Astrocyte (in vitro differentiated cells and primary cell): ENCODE results near the gene BUD23.

Experiments
- EZH2 ChIP-seq: IDR thresholded peaks from 2 replicates; pipeline ENCODE4 v1.6.1; 2012; ENCODE audit warnings: mild to moderate bottlenecking, low read length, inconsistent platforms; ENCODE audit not compliant: insufficient read depth
- TF ChIP-seq, protein P1 (sequence below): IDR thresholded peaks from 2 replicates; pipeline ENCODE4 v1.5.1; 2011; ENCODE audit warnings: low read depth, mild to moderate bottlenecking, inconsistent platforms, low read length, moderate library complexity; ENCODE audit not compliant: insufficient read depth

DNA sequence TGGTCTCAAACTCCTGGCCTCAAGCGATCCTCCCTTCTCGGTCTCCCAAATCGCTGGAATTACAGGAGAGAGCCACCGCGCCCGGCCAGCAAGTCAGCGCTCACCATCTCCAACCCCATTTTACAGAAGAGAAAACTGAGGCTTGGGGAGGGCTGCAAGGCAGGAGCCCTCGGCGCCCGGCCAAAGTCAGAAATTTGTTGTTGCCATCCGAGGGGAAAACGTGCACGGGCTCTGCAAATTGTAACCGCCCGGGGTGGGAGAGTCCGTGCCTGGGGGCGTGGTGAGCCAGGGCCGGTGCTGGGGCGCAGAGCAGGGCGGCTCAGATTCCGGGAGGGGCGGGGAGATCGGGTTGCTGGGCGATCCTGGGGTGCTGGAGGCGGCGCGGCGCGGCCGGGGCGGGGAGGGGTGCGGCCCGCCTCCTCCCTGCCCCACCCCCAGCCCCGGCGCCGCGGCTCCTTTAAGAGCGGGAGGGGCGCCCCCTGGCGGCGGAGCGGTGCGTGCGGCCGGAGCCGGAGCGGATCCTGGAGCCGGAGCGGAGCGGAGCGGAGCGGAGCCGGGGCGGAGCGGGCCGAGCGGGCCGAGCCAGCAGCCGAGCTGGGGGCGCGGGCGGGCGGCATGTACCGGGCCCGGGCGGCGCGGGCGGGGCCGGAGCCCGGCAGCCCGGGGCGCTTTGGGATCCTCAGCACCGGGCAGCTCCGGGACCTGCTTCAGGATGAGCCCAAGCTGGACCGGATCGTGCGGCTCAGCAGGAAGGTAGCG is 15.9 kb upstream of the BUD23 start, which contains the start of gene VPS37D:
- TF ChIP-seq, protein P1, sequence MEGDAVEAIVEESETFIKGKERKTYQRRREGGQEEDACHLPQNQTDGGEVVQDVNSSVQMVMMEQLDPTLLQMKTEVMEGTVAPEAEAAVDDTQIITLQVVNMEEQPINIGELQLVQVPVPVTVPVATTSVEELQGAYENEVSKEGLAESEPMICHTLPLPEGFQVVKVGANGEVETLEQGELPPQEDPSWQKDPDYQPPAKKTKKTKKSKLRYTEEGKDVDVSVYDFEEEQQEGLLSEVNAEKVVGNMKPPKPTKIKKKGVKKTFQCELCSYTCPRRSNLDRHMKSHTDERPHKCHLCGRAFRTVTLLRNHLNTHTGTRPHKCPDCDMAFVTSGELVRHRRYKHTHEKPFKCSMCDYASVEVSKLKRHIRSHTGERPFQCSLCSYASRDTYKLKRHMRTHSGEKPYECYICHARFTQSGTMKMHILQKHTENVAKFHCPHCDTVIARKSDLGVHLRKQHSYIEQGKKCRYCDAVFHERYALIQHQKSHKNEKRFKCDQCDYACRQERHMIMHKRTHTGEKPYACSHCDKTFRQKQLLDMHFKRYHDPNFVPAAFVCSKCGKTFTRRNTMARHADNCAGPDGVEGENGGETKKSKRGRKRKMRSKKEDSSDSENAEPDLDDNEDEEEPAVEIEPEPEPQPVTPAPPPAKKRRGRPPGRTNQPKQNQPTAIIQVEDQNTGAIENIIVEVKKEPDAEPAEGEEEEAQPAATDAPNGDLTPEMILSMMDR: peak; percentile 34
- TF ChIP-seq EZH2: no peak
